Spinal cord (tissue), 10 donors: ENCODE results near the gene SYNRG. TPM values are rescaled to one million over a fixed set of nuclear protein-coding genes. Genes with fewer than 3 reads are reported as not detected.

Experiments used
- DNase-seq, 6 donors: peaks; one replicate each; pipeline versions ENCODE4 v3.0.0 to v3.0.0-alpha.2; 2013 to 2015; ENCODE audit warnings: low spot score in 6 of 6, low read depth in 4 of 6
- H3K27ac ChIP-seq: one replicate; pipeline ENCODE4 v1.5.1; 2013; ENCODE audit warnings: low read depth, low read length, control low read depth
- H3K27me3 ChIP-seq: one replicate; pipeline ENCODE4 v1.6.1; 2013; ENCODE audit warnings: low read length; ENCODE audit not compliant: control insufficient read depth, insufficient read depth
- H3K36me3 ChIP-seq: one replicate; pipeline ENCODE4 v1.6.1; 2013; ENCODE audit warnings: low read length; ENCODE audit not compliant: control insufficient read depth, insufficient read depth
- H3K4me1 ChIP-seq: one replicate; pipeline ENCODE4 v1.6.1; 2013; ENCODE audit warnings: low read length; ENCODE audit not compliant: control insufficient read depth, insufficient read depth
- H3K4me3 ChIP-seq: one replicate; pipeline ENCODE4 v1.5.1; 2013; ENCODE audit warnings: low read depth, low read length, control low read depth
- H3K9me3 ChIP-seq: one replicate; pipeline ENCODE4 v1.6.1; 2013; ENCODE audit warnings: low read length; ENCODE audit not compliant: control insufficient read depth, insufficient read depth
- WGBS: methylation state at CpG from one replicate; pipeline ENCODE4 v1.1.5; 2013; ENCODE audit warnings: missing lambda C conversion rate; ENCODE audit not compliant: insufficient coverage; 5-methylcytosine and 5-hydroxymethylcytosine counted together
- polyA plus RNA-seq, 2 donors: library from polyadenylated mRNA; unstranded; fragments of 120-200 nt; gene quantifications; one replicate each; pipeline ENCODE4 v1.2.1, GENCODE V29; 2013; ENCODE audit not compliant: insufficient read length in 2 of 2
- total RNA-seq, 2 donors: library from RNA; depleted of rRNA in 1 of 2; stranded (reverse); fragments of 120-200 nt in 1 of 2; fragments of >200 nt in 1 of 2; gene quantifications; one replicate each; pipeline versions ENCODE4 v1.2.3 to v1.2.4, GENCODE V29; 2013 to 2014
- donor health status: healthy.

The SYNRG gene
- total and polyA plus RNA-seq, 4 donors: 22.6 to 37.0 (median 32.6) TPM

DNA sequence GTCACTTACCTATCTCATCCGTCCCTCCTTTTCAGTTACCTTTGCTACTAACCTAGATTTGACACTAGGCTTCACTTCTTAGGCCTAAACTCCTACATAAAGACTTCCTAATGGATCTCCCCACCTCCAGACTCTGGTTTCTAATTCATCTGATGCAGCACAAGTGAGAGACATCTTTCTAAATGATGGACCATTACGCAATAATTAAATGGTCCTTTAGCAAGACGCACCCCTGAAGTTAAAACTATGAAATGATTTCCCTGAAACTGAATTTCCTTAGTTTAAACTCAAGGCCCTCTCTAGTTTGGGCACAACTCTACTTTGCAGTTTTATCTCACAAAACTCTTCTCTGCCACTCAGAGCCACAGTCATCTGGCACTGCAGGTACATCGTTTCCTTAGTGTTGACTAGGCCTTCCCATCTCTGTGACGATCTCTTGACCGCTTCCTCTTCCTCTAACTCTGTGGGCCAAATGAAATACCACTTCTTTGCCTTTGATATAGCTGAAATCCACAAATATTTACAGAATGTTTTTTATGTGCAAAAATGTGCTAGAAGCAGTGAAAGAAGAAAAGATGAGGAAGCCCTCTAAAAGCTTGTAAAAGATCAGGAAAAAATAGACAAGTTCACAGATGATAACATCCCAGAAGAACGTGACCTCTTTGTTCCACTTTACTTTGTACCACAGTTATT lies 3.3 kb downstream of the SYNRG start:
- DNase-seq: no peak
- no peaks in the 10 kb centered on the region for H3K27me3 ChIP-seq
- peaks cover 4% of the 10 kb centered on the region for H3K36me3 ChIP-seq
- WGBS: 83% methylated on average over 5 of the region's 7 CpGs
- no peak overlapping the region for H3K27ac ChIP-seq
- H3K4me3 ChIP-seq: no peak overlapping the region
- H3K9me3 ChIP-seq: no peaks in the 10 kb centered on the region
- H3K4me1 ChIP-seq: peaks cover 10% of the 10 kb centered on the region

DNA sequence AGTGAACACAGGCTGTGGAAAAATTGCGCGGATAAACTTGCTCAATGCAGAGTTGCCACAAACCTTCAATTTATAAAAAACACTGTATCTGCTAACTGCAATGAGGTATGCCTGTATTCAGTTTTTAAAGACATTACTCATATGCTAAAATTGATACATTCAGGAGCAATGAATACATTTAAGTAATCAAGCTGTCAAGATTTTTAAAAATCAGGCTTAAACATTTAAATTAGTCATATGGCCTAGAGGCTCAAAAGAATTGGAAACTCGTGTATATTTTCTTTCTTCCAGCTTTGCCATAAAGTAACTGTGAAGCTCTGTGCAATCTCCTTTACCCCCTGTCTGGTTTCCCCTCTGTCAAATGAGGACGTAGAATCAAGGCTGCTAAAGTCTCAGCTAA lies 4.1 kb downstream of the SYNRG start:
- H3K4me3 ChIP-seq: no peak overlapping the region
- peaks cover 7% of the 10 kb centered on the region for H3K4me1 ChIP-seq
- H3K9me3 ChIP-seq: no peaks in the 10 kb centered on the region
- WGBS: no CpG with 5 or more reads among the region's 4 CpGs
- H3K27me3 ChIP-seq: no peaks in the 10 kb centered on the region
- H3K27ac ChIP-seq: no peak overlapping the region
- no peak for DNase-seq
- peaks cover 4% of the 10 kb centered on the region for H3K36me3 ChIP-seq

DNA sequence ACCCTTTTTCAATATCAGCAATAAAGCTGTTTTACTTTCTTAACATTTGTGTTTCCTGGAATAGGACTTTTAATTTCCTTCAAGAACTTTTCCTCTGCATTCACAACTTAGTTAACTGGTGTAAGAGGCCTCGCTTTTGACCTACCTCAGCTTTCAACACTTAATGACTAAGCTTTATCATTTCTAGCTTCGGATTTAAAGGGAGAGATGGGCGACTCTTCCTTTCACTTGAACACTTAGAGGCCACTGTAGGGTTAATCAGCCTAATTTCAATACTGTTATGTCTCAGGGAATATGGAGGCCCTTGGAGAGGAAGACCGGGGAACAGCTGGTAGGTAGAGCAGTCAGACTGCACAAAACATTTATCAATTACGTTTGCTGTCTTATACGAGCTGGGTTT lies 4.7 kb downstream of the SYNRG start:
- no CpG with 5 or more reads among the region's 6 CpGs for WGBS
- H3K9me3 ChIP-seq: no peaks in the 10 kb centered on the region
- DNase-seq: no peak
- H3K4me1 ChIP-seq: peaks cover 5% of the 10 kb centered on the region
- peaks cover 4% of the 10 kb centered on the region for H3K36me3 ChIP-seq
- H3K4me3 ChIP-seq: no peak overlapping the region
- H3K27me3 ChIP-seq: no peaks in the 10 kb centered on the region
- no peak overlapping the region for H3K27ac ChIP-seq

DNA sequence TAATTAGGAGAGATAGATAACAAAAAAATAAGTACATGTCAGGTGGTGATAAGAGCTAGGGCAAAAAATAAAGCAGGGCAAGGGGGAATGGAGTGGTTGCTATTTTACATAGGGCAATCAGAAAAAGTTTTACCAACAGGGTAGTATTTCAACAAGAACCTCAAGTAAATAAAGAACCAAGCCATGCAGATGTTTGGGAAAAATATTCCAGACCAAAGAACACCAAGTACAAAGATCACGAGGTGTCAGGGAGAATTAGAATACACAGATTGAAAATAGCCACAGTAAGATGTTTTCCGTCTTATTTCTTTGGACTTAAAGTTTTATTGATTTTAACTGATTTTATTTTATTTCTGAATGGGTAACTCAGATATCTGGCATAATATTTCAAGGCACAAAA lies 11.1 kb downstream of the SYNRG start:
- Histone ChIP-seq H3K27me3 (no peaks in the 10 kb centered on the region), H3K36me3 (peaks cover 27% of the 10 kb centered on the region), H3K4me3 (no peak overlapping the region), H3K4me1 (no peaks in the 10 kb centered on the region), H3K9me3 (no peaks in the 10 kb centered on the region), H3K27ac (no peak overlapping the region)
- WGBS: no CpG with 5 or more reads among the region's 2 CpGs
- no peak for DNase-seq

DNA sequence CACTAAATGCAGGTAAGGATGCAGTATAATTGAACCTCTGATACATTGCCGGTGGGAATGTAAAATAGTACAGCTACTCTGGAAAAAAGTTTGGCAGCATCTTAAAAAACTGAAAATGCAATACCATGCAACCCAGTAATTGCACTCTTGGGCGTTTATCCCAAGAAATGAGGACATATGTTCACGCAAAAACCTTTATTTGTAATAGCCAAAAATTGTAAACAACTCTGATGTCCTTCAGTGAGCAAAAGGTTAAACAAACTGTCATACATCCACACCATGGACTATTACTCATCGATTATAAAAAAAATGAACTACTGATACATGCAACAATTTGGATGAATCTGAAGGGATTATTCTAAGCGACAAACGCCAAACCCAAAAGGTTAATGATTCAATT lies 16.9 kb downstream of the SYNRG start:
- H3K9me3 ChIP-seq: no peaks in the 10 kb centered on the region
- no peak overlapping the region for H3K27ac ChIP-seq
- 100% methylated on average over 1 of the region's 6 CpGs for WGBS
- peaks cover 37% of the 10 kb centered on the region for H3K36me3 ChIP-seq
- DNase-seq: no peak
- H3K4me1 ChIP-seq: no peaks in the 10 kb centered on the region
- H3K4me3 ChIP-seq: no peak overlapping the region
- no peaks in the 10 kb centered on the region for H3K27me3 ChIP-seq

DNA sequence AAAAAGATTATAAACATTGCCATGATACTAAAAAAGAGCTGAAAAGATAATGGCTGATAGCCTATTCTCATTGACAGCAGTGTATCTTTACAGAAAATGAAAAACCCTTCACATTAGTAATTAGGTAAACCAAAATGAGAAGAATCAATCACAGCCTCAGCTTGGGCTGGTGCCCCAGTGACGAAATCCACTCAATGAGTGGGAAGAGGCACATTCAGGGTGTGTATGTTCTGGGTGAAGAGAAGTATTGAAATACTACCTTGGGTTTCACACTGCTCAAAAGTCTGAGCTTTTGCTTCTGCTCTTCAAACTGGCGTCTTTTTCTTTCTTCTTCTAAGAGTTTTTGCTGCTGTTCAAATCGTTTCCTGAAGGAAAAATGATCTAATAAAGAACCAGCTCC lies 24.2 kb downstream of the SYNRG start:
- no peak overlapping the region for H3K4me3 ChIP-seq
- 100% methylated on average over 1 of the region's 3 CpGs for WGBS
- no peak overlapping the region for H3K27ac ChIP-seq
- H3K36me3 ChIP-seq: peaks cover 27% of the 10 kb centered on the region
- DNase-seq: no peak
- H3K27me3 ChIP-seq: no peaks in the 10 kb centered on the region
- no peaks in the 10 kb centered on the region for H3K4me1 ChIP-seq
- no peaks in the 10 kb centered on the region for H3K9me3 ChIP-seq

DNA sequence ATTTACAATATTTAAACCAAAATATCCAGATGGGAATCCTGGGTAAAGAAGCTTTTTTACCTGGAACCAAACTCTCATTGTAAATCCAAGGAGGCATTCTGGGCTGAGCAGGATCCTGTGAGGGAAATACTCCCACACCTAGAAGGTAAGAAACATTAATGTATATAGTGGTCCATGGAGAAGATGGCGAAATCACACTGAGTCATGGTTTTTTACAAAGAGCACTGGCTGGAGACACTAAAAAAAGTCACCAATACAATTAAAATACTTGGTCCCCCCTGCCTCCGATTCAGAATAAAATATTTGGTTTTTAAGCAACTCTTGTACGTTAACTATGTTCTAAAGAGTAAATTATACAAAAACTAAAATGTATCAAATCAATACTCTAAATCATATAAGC lies 32.9 kb downstream of the SYNRG start:
- H3K27ac ChIP-seq: no peak overlapping the region
- DNase-seq: no peak
- no CpG with 5 or more reads among the region's 3 CpGs for WGBS
- no peaks in the 10 kb centered on the region for H3K4me1 ChIP-seq
- no peaks in the 10 kb centered on the region for H3K27me3 ChIP-seq
- peaks cover 17% of the 10 kb centered on the region for H3K36me3 ChIP-seq
- H3K9me3 ChIP-seq: no peaks in the 10 kb centered on the region
- no peak overlapping the region for H3K4me3 ChIP-seq

DNA sequence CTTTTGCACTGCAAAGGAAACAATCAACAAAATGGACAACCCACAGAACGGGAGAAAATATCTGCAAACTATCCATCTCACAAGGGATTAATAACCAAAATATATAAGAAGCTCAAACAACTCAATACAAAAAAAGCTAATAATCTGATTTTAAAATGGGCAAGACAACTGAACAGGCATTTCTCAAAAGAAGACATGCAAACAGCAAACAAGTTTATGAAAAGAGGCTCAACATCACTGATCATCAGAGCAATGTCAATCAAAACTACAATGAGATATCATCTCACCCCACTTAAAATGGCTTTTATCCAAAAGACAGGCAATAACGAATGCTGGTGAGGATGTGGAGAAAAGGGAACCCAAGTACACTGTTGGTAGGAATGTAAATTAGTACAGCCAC lies 34.8 kb downstream of the SYNRG start:
- no peak overlapping the region for H3K4me3 ChIP-seq
- peaks cover 17% of the 10 kb centered on the region for H3K36me3 ChIP-seq
- H3K27me3 ChIP-seq: no peaks in the 10 kb centered on the region
- no CpG with 5 or more reads among the region's 2 CpGs for WGBS
- no peak overlapping the region for H3K27ac ChIP-seq
- DNase-seq: no peak
- no peaks in the 10 kb centered on the region for H3K9me3 ChIP-seq
- no peaks in the 10 kb centered on the region for H3K4me1 ChIP-seq

DNA sequence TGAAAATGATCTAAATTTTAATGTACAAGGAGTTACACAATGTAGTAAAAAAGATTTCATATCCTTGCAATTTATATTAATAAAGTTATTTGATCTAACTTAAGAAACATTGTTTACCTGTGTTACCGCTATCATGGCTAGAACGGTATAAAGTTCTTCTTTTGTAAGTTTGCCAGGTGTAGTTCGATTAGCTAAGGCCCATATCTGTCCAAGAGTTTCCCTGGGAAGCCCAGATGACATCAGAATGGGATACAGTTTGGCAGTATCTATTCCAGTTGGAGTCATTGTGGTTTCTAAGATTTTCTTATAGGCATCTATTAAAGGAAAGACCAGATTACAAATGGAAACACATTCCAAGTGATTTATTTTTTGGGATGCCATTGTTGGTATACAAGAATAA lies 37.5 kb downstream of the SYNRG start:
- H3K27ac ChIP-seq: no peak overlapping the region
- WGBS: 97% methylated on average over 3 of the region's 3 CpGs
- H3K27me3 ChIP-seq: no peaks in the 10 kb centered on the region

DNA sequence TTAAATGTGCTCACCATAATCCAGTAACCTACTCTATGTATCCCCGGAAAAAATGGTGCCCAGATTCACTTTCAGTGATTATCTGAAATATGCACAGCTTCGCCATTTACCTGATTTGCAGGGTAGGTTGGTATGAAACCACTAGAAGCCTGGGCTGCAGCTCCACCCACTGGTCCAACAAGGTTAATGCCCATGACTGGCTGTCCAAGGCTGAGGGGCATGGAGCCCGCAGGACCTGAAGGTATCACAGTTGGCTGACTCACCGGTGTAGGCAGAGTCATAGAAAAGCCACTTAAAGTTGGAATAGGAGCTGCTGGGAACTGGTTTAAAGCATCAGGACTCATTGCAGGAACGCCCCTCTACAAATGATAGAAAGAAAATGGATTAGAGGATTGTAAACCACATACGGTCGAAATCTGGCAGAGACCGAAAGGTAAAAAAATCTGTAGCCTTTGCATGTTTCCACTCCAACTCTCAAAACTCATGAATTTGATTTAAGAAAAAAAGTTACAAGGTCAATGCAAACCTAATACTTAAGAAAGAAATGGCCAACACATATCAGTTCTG lies 38.6 kb downstream of the SYNRG start:
- 88% methylated on average over 2 of the region's 8 CpGs for WGBS
- DNase-seq: peak in 2 of 6 donors; percentile 25 to 29
- Histone ChIP-seq H3K27me3 (no peaks in the 10 kb centered on the region), H3K36me3 (peaks cover 22% of the 10 kb centered on the region), H3K27ac (no peak overlapping the region), H3K4me3 (no peak overlapping the region), H3K9me3 (no peaks in the 10 kb centered on the region), H3K4me1 (no peaks in the 10 kb centered on the region)

More for the DNA sequence above, 37.5 kb downstream of the SYNRG start:
- Histone ChIP-seq H3K36me3 (peaks cover 22% of the 10 kb centered on the region), H3K9me3 (no peaks in the 10 kb centered on the region), H3K4me1 (no peaks in the 10 kb centered on the region), H3K4me3 (no peak overlapping the region)
- DNase-seq: no peak
